ENCODE measurements around the gene FKBP2.

The FKBP2 gene

DNA sequence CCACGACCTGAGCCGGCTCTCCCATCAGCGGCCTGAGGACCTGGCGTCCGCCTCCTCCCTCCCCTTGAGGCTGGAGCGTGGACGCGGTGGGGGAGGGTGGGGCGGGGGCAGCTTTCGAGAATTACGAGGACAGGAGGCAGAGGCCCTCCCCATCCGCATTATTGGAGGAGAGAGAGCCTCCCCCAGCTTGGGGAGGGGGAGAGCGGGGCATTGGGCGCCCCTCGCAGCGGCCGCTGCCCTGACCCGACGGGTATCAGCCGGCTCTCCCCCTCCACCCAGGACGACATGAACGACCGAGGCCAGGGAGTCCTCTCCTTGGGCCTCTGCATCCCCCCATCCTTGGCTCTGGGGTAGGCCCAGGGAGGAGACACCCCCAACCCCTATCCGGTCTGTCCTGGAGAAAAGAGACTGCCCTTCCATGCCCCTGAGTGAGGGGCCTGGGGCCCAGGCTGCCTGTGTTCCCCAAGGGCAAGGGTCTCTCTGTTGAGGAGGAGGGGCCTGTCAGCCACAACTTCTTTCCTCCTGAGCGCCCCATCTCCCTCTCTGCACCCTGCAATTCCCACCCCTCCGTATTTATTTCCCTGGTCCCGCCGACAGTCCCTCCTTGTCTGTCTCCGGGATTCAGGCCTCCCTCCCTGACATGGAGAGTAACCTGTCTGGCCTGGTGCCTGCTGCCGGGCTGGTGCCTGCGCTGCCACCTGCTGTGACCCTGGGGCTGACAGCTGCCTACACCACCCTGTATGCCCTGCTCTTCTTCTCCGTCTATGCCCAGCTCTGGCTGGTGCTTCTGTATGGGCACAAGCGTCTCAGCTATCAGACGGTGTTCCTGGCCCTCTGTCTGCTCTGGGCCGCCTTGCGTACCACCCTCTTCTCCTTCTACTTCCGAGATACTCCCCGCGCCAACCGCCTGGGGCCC is 45.2 kb downstream of the FKBP2 start (continued):
- TF ChIP-seq, protein P1, sequence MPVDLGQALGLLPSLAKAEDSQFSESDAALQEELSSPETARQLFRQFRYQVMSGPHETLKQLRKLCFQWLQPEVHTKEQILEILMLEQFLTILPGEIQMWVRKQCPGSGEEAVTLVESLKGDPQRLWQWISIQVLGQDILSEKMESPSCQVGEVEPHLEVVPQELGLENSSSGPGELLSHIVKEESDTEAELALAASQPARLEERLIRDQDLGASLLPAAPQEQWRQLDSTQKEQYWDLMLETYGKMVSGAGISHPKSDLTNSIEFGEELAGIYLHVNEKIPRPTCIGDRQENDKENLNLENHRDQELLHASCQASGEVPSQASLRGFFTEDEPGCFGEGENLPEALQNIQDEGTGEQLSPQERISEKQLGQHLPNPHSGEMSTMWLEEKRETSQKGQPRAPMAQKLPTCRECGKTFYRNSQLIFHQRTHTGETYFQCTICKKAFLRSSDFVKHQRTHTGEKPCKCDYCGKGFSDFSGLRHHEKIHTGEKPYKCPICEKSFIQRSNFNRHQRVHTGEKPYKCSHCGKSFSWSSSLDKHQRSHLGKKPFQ (tag by site-specific recombination; IDR thresholded peaks at IDR 0.05): no peak
- TF ChIP-seq SCRT1 (tag by site-specific recombination; IDR thresholded peaks at IDR 0.05; ENCODE audit: borderline replicate concordance) (no peak), ZNF623 (tag by site-specific recombination; IDR thresholded peaks at IDR 0.05) (no peak), BCL11B (tag by site-specific recombination; IDR thresholded peaks at IDR 0.05; ENCODE audit: low read depth) (no peak), ZEB2 (tag by site-specific recombination; IDR thresholded peaks at IDR 0.05) (no peak), ZNF350 (tag by site-specific recombination; IDR thresholded peaks at IDR 0.05) (no peak), ZFP3 (tag by site-specific recombination; IDR thresholded peaks at IDR 0.05; ENCODE audit: low read depth) (no peak), PRDM1 (tag by site-specific recombination; IDR thresholded peaks at IDR 0.05) (no peak), GLIS1 (tag by site-specific recombination; IDR thresholded peaks at IDR 0.05) (no peak), ZNF292 (tag by site-specific recombination; IDR thresholded peaks at IDR 0.05; ENCODE audit: borderline replicate concordance, low read depth) (no peak)
- TF ChIP-seq, protein P2, sequence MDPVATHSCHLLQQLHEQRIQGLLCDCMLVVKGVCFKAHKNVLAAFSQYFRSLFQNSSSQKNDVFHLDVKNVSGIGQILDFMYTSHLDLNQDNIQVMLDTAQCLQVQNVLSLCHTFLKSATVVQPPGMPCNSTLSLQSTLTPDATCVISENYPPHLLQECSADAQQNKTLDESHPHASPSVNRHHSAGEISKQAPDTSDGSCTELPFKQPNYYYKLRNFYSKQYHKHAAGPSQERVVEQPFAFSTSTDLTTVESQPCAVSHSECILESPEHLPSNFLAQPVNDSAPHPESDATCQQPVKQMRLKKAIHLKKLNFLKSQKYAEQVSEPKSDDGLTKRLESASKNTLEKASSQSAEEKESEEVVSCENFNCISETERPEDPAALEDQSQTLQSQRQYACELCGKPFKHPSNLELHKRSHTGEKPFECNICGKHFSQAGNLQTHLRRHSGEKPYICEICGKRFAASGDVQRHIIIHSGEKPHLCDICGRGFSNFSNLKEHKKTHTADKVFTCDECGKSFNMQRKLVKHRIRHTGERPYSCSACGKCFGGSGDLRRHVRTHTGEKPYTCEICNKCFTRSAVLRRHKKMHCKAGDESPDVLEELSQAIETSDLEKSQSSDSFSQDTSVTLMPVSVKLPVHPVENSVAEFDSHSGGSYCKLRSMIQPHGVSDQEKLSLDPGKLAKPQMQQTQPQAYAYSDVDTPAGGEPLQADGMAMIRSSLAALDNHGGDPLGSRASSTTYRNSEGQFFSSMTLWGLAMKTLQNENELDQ (tag by site-specific recombination; IDR thresholded peaks at IDR 0.05; ENCODE audit: low read depth): no peak
- TF ChIP-seq, protein P3, sequence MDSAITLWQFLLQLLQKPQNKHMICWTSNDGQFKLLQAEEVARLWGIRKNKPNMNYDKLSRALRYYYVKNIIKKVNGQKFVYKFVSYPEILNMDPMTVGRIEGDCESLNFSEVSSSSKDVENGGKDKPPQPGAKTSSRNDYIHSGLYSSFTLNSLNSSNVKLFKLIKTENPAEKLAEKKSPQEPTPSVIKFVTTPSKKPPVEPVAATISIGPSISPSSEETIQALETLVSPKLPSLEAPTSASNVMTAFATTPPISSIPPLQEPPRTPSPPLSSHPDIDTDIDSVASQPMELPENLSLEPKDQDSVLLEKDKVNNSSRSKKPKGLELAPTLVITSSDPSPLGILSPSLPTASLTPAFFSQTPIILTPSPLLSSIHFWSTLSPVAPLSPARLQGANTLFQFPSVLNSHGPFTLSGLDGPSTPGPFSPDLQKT (IDR thresholded peaks at IDR 0.05; ENCODE audit: borderline replicate concordance, low read depth, low read length): no peak
- TF ChIP-seq, protein P4, sequence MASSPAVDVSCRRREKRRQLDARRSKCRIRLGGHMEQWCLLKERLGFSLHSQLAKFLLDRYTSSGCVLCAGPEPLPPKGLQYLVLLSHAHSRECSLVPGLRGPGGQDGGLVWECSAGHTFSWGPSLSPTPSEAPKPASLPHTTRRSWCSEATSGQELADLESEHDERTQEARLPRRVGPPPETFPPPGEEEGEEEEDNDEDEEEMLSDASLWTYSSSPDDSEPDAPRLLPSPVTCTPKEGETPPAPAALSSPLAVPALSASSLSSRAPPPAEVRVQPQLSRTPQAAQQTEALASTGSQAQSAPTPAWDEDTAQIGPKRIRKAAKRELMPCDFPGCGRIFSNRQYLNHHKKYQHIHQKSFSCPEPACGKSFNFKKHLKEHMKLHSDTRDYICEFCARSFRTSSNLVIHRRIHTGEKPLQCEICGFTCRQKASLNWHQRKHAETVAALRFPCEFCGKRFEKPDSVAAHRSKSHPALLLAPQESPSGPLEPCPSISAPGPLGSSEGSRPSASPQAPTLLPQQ (tag by site-specific recombination; IDR thresholded peaks at IDR 0.05): no peak
- TF ChIP-seq, protein P5, sequence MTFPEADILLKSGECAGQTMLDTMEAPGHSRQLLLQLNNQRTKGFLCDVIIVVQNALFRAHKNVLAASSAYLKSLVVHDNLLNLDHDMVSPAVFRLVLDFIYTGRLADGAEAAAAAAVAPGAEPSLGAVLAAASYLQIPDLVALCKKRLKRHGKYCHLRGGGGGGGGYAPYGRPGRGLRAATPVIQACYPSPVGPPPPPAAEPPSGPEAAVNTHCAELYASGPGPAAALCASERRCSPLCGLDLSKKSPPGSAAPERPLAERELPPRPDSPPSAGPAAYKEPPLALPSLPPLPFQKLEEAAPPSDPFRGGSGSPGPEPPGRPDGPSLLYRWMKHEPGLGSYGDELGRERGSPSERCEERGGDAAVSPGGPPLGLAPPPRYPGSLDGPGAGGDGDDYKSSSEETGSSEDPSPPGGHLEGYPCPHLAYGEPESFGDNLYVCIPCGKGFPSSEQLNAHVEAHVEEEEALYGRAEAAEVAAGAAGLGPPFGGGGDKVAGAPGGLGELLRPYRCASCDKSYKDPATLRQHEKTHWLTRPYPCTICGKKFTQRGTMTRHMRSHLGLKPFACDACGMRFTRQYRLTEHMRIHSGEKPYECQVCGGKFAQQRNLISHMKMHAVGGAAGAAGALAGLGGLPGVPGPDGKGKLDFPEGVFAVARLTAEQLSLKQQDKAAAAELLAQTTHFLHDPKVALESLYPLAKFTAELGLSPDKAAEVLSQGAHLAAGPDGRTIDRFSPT (tag by site-specific recombination; IDR thresholded peaks at IDR 0.05): peak; percentile 63

DNA sequence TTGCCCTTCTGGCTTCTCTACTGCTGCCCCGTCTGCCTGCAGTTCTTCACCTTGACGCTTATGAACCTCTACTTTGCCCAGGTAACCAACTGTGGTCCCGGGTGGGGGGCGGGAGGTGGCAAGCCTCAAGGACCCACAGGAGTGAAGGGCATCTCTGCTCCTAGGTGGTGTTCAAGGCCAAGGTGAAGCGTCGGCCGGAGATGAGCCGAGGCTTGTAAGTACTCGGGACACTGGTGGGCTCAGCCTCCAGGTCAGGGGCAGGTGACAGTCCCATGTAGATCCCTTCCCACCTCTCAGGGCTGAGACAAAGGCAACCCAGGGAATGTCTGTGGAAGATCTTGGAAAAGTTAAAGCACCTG is 45.9 kb downstream of the FKBP2 start:
- TF ChIP-seq ZBTB20 (tag by site-specific recombination; IDR thresholded peaks at IDR 0.05): no peak
- no peak for TF ChIP-seq IKZF3 (tag by site-specific recombination; IDR thresholded peaks at IDR 0.05)
- TF ChIP-seq ZNF140 (tag by site-specific recombination; IDR thresholded peaks at IDR 0.05): no peak
- TF ChIP-seq ZBTB7A (tag by site-specific recombination; IDR thresholded peaks at IDR 0.05; ENCODE audit: low read depth): no peak
- TF ChIP-seq, protein P6, sequence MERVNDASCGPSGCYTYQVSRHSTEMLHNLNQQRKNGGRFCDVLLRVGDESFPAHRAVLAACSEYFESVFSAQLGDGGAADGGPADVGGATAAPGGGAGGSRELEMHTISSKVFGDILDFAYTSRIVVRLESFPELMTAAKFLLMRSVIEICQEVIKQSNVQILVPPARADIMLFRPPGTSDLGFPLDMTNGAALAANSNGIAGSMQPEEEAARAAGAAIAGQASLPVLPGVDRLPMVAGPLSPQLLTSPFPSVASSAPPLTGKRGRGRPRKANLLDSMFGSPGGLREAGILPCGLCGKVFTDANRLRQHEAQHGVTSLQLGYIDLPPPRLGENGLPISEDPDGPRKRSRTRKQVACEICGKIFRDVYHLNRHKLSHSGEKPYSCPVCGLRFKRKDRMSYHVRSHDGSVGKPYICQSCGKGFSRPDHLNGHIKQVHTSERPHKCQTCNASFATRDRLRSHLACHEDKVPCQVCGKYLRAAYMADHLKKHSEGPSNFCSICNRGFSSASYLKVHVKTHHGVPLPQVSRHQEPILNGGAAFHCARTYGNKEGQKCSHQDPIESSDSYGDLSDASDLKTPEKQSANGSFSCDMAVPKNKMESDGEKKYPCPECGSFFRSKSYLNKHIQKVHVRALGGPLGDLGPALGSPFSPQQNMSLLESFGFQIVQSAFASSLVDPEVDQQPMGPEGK (tag by site-specific recombination; IDR thresholded peaks at IDR 0.05): no peak
- TF ChIP-seq OSR2 (tag by site-specific recombination; IDR thresholded peaks at IDR 0.05): no peak
- TF ChIP-seq, protein P3 (IDR thresholded peaks at IDR 0.05; ENCODE audit: borderline replicate concordance, low read depth, low read length): no peak
- no peak for TF ChIP-seq SP2 (tag by site-specific recombination; IDR thresholded peaks at IDR 0.05)
- TF ChIP-seq ZNF549 (tag by site-specific recombination; IDR thresholded peaks at IDR 0.05): no peak
- no peak for TF ChIP-seq ZNF404 (tag by site-specific recombination; IDR thresholded peaks at IDR 0.05)
- no peaks in the 10 kb centered on the region for H3K9me3 ChIP-seq (ENCODE audit: control insufficient read depth, insufficient read depth, low read depth, low read length)
- CTCF ChIA-PET: interaction anchor here (0.7 to 1.5 kb wide), 4 partner anchors 11 to 68 kb away, joined by 3 to 6 read pairs (median 4); no protein-coding TSS in a partner anchor
- POLR2A ChIA-PET: no interaction called here
- H3K4me3 ChIP-seq (ENCODE audit: low read depth, low read length): no peak overlapping the region
- H3K27ac ChIP-seq (ENCODE audit: extremely low read depth, low read depth, low read length): no peak overlapping the region
- H3K36me3 ChIP-seq (ENCODE audit: control insufficient read depth in 2 of 2, insufficient read depth in 1 of 2, low read length in 2 of 2): peaks cover 9 to 40% of the 10 kb centered on the region in 2 experiments; a peak in 2 of 3 replicates
- no peaks in the 10 kb centered on the region; the same call in 1 of the 2 replicates for H3K4me1 ChIP-seq (ENCODE audit: control insufficient read depth, insufficient read depth, low read length)
